Activated CD8-positive, alpha-beta memory T cell treated with anti-CD3 and anti-CD28 coated beads, Interleukin-2, amount 50 U/mL, for 48 hours (primary cell): ENCODE data around the gene PACSIN3.
A peak's percentile ranks its signal among the peaks of the same experiment; 100 is the strongest.
"Not testable (repeated sequence)": the region's sequence is repeated elsewhere in the genome, so short reads cannot be mapped to it uniquely, and the experiment has no call there.

Source experiments
- DNase-seq: peaks from one replicate; pipeline ENCODE4 v3.0.0-alpha.2; 2020

The PACSIN3 gene

GRCh38 chr11:47186076-47186699 lies at the start of gene PACSIN3:
PACSIN3 (minus strand) TSS chr11:47186434; CDS start chr11:47182727, 3,707 bp downstream.
- peak; percentile 68 for DNase-seq

GRCh38 chr11:47235163-47235562 lies 48.9 kb upstream of the PACSIN3 start:
- no peak for DNase-seq

- DNase-seq, result no peak
Measured at GRCh38 chr11:47234669-47235100, 48.5 kb upstream of the PACSIN3 start.

- no peak for DNase-seq
Measured at GRCh38 chr11:47233989-47234668, 47.9 kb upstream of the PACSIN3 start.

- no peak for DNase-seq
Measured at GRCh38 chr11:47233051-47233450, 46.8 kb upstream of the PACSIN3 start.

- no peak for DNase-seq
Measured at GRCh38 chr11:47229161-47229560, 42.9 kb upstream of the PACSIN3 start.

- DNase-seq, result no peak
Measured at GRCh38 chr11:47225552-47226400, 39.5 kb upstream of the PACSIN3 start.

- DNase-seq, result no peak
Measured at GRCh38 chr11:47222696-47223095, 36.5 kb upstream of the PACSIN3 start.

GRCh38 chr11:47220401-47220821 lies 34.2 kb upstream of the PACSIN3 start:
- DNase-seq, result no peak

GRCh38 chr11:47216121-47216798 lies 30.0 kb upstream of the PACSIN3 start:
- DNase-seq, result peak; percentile 83

GRCh38 chr11:47215366-47215910 lies 29.2 kb upstream of the PACSIN3 start:
- DNase-seq, result no peak

GRCh38 chr11:47213950-47214565 lies 27.8 kb upstream of the PACSIN3 start:
- peak; percentile 91 for DNase-seq

GRCh38 chr11:47212938-47213337 lies 26.7 kb upstream of the PACSIN3 start:
- no peak for DNase-seq

- no peak for DNase-seq
Measured at GRCh38 chr11:47208628-47209027, 22.4 kb upstream of the PACSIN3 start.

- DNase-seq, result not testable (repeated sequence)
Measured at GRCh38 chr11:47208008-47208552, 21.8 kb upstream of the PACSIN3 start.

- DNase-seq, result no peak
Measured at GRCh38 chr11:47207459-47207858, 21.2 kb upstream of the PACSIN3 start.

GRCh38 chr11:47206577-47206976 lies 20.3 kb upstream of the PACSIN3 start:
- DNase-seq, result not testable (repeated sequence)

- no peak for DNase-seq
Measured at GRCh38 chr11:47204637-47204989, 18.4 kb upstream of the PACSIN3 start.

GRCh38 chr11:47202576-47202975 lies 16.3 kb upstream of the PACSIN3 start:
- no peak for DNase-seq

- no peak for DNase-seq
Measured at GRCh38 chr11:47201015-47201414, 14.8 kb upstream of the PACSIN3 start.

GRCh38 chr11:47198161-47198560 lies 11.9 kb upstream of the PACSIN3 start:
- DNase-seq, result not testable (repeated sequence)

GRCh38 chr11:47192111-47192510 lies 5.9 kb upstream of the PACSIN3 start:
- DNase-seq, result no peak
